HCT116 (cell line): ENCODE results near the gene FHOD3. TPM values are rescaled to one million over a fixed set of nuclear protein-coding genes. Genes with fewer than 3 reads are reported as not detected.

ENCODE experiments used
- ATAC-seq: fragments of 200-7000 bp; cut with Tn5 transposase; 2 replicates; pipeline ENCODE4 v1.9.1; 2020; ENCODE audit warnings: mild to moderate bottlenecking, moderate library complexity
- BruUV-seq: library from RNA; stranded (reverse); fragments of 400-500 nt; replicated peaks from 2 replicates; lab custom pipeline; 2021; lab: Mats Ljungman, UMichigan
- CTCF ChIA-PET: fragments of 300-600 bp; sonication (Branson Sonifier 250); formaldehyde crosslinking; loops from one replicate; lab custom pipeline; 2021; ENCODE audit warnings: antibody characterized with exemption; lab: Charles Lee
- POLR2A ChIA-PET: fragments of 300-600, 350-600 bp; sonication (Branson Sonifier 250); formaldehyde crosslinking; loops from one replicate; lab custom pipeline; 2021; ENCODE audit warnings: antibody characterized with exemption; lab: Charles Lee
- RAD21 ChIA-PET, 2 experiments: fragments of 300-600 bp; sonication (Branson Sonifier 250); formaldehyde crosslinking; loops; one replicate each; lab custom pipeline; 2023; ENCODE audit warnings: low total read pairs in 2 of 2; ENCODE audit not compliant: uncharacterized antibody in 2 of 2, unreplicated experiment in 2 of 2, low non-redundant PET in 1 of 2; lab: Charles Lee
- DNase-seq: peaks from one replicate; pipeline ENCODE4 v3.0.0-alpha.2; 2010; ENCODE audit warnings: low read depth, low spot score
- H2AFZ ChIP-seq: fragments of 200-600 bp; shearing (Covaris generic), sonication (generic); 2 replicates; pipeline ENCODE4 v1.6.1; 2017; ENCODE audit warnings: low read depth, mixed run types, mixed read lengths, antibody characterized with exemption, low read length; ENCODE audit not compliant: poor library complexity, severe bottlenecking
- H3K27ac ChIP-seq: 2 replicates; pipeline ENCODE4 v1.5.1; 2012; ENCODE audit warnings: low read depth, low read length
- H3K27me3 ChIP-seq: fragments of 200-600 bp; sonication (generic); 2 replicates; pipeline ENCODE4 v1.6.1; 2016; ENCODE audit warnings: mixed run types, low read length, mixed read lengths; ENCODE audit not compliant: insufficient read depth
- H3K36me3 ChIP-seq, 2 experiments: fragments of 200-500 bp in 1 of 2; fragments of 200-600 bp in 1 of 2; sonication (Bioruptor generic) in 1 of 2; sonication (generic) in 1 of 2; 2 replicates each; pipeline versions ENCODE4 v1.5.1 to v1.6.1; 2014 to 2016; ENCODE audit warnings: low read length in 2 of 2, inconsistent platforms in 1 of 2, mixed read lengths in 1 of 2, mixed run types in 1 of 2; ENCODE audit not compliant: insufficient read depth in 2 of 2, control insufficient read depth in 1 of 2
- H3K4me1 ChIP-seq, 2 experiments: fragments of 200-600 bp in 1 of 2; sonication (generic) in 1 of 2; 2 replicates each; pipeline versions ENCODE4 v1.5.1 to v1.6.1; 2012 to 2017; ENCODE audit warnings: low read length in 2 of 2, inconsistent platforms in 1 of 2, mild to moderate bottlenecking in 1 of 2, mixed read lengths in 1 of 2, mixed run types in 1 of 2, moderate library complexity in 1 of 2; ENCODE audit not compliant: insufficient read depth in 2 of 2, control insufficient read depth in 1 of 2
- H3K4me2 ChIP-seq: fragments of 200-600 bp; sonication (generic); 2 replicates; pipeline ENCODE4 v1.6.1; 2017; ENCODE audit warnings: mixed run types, low read length, mixed read lengths
- H3K4me3 ChIP-seq, 2 experiments: fragments of 200-600 bp in 1 of 2; sonication (generic) in 1 of 2; replicated peaks in 1 of 2; 2 replicates each; pipeline ENCODE4 v1.5.1; 2011 to 2016; ENCODE audit warnings: low read length in 2 of 2, control low read depth in 1 of 2, low read depth in 1 of 2, mild to moderate bottlenecking in 1 of 2, mixed read lengths in 1 of 2, mixed run types in 1 of 2
- H3K79me2 ChIP-seq: fragments of 200-600 bp; sonication (generic); 2 replicates; pipeline ENCODE4 v1.6.1; 2017; ENCODE audit warnings: mild to moderate bottlenecking, mixed run types, low read length, moderate library complexity, mixed read lengths; ENCODE audit not compliant: insufficient read depth
- H3K9ac ChIP-seq: fragments of 200-600 bp; sonication (generic); 2 replicates; pipeline ENCODE4 v1.6.1; 2016; ENCODE audit warnings: low read length, mixed read lengths
- H3K9me2 ChIP-seq: fragments of 200-600 bp; sonication (generic), shearing (Covaris generic); 2 replicates; pipeline ENCODE4 v1.6.1; 2017; ENCODE audit warnings: mixed run types, mild to moderate bottlenecking, moderate library complexity; ENCODE audit not compliant: insufficient read depth
- H3K9me3 ChIP-seq, 2 experiments: fragments of 200-500 bp in 1 of 2; fragments of 200-600 bp in 1 of 2; sonication (Bioruptor generic) in 1 of 2; sonication (generic) in 1 of 2; 2 replicates each; pipeline ENCODE4 v1.6.1; 2014 to 2017; ENCODE audit warnings: low read length in 2 of 2, mixed read lengths in 2 of 2, inconsistent platforms in 1 of 2, low read depth in 1 of 2, mild to moderate bottlenecking in 1 of 2, mixed run types in 1 of 2, moderate library complexity in 1 of 2; ENCODE audit not compliant: control insufficient read depth in 1 of 2, insufficient read depth in 1 of 2
- H4K20me1 ChIP-seq: fragments of 200-600 bp; sonication (generic), shearing (Covaris generic); 2 replicates; pipeline ENCODE4 v1.6.1; 2017; ENCODE audit warnings: mixed run types, mild to moderate bottlenecking, moderate library complexity; ENCODE audit not compliant: insufficient read depth
- CBX3 ChIP-seq: IDR thresholded peaks from 2 replicates; pipeline ENCODE4 v1.6.1; 2012; ENCODE audit warnings: low read depth
- CEBPB ChIP-seq: IDR thresholded peaks from 2 replicates; pipeline ENCODE4 v1.6.1; 2012; ENCODE audit warnings: low read depth
- EGR1 ChIP-seq: IDR thresholded peaks from 2 replicates; pipeline ENCODE4 v1.6.1; 2012; ENCODE audit warnings: low read depth
- ELF1 ChIP-seq: IDR thresholded peaks from 2 replicates; pipeline ENCODE4 v1.6.1; 2012; ENCODE audit warnings: low read depth, borderline replicate concordance
- EZH2 ChIP-seq: fragments of 200-600 bp; sonication (generic); IDR thresholded peaks from 2 replicates; pipeline ENCODE4 v1.6.1; 2017; ENCODE audit warnings: antibody characterized with exemption, mixed run types
- EZH2phosphoT487 ChIP-seq: fragments of 200-600 bp; IDR thresholded peaks from 2 replicates; pipeline ENCODE4 v1.6.1; 2018; ENCODE audit warnings: antibody characterized with exemption, borderline replicate concordance
- FOSL1 ChIP-seq: IDR thresholded peaks from 2 replicates; pipeline ENCODE4 v1.6.1; 2012; ENCODE audit warnings: low read depth
- POLR2AphosphoS5 ChIP-seq: IDR thresholded peaks from 2 replicates; pipeline ENCODE4 v1.6.1; 2011; ENCODE audit warnings: mild to moderate bottlenecking, low read depth, low read length, moderate library complexity
- SIN3A ChIP-seq: IDR thresholded peaks from 2 replicates; pipeline ENCODE4 v1.6.1; 2012; ENCODE audit warnings: low read depth
- SRF ChIP-seq: IDR thresholded peaks from 2 replicates; pipeline ENCODE4 v1.6.1; 2012; ENCODE audit warnings: low read depth
- TCF7L2 ChIP-seq: IDR thresholded peaks from 2 replicates; pipeline ENCODE4 v1.7.0; 2011; ENCODE audit warnings: borderline replicate concordance, inconsistent platforms; ENCODE audit not compliant: insufficient read depth, insufficient read length; ENCODE audit errors: extremely low read depth
- ZFX ChIP-seq: fragments of 450-650 bp; IDR thresholded peaks from 2 replicates; pipeline ENCODE4 v1.6.1; 2017
- ZNF274 ChIP-seq: fragments of 200-500 bp; sonication (Bioruptor generic); IDR thresholded peaks from 2 replicates; pipeline ENCODE4 v1.6.1; 2014; ENCODE audit warnings: mild to moderate bottlenecking, low read depth, low read length, inconsistent platforms
- intact Hi-C: fragments of 100-400 bp; cut with micrococcal nuclease; formaldehyde crosslinking; loops from 2 replicates; pipeline ENCODE4 v1.10.0; 2022
- total RNA-seq: library from RNA; stranded (reverse); gene quantifications from one replicate; pipeline ENCODE4 v1.2.1, GENCODE V29; 2021; ENCODE audit not compliant: unreplicated experiment
- TF ChIP-seq, protein P1 (sequence below): IDR thresholded peaks from 2 replicates; pipeline ENCODE4 v1.6.1; 2012; ENCODE audit warnings: low read depth
- TF ChIP-seq, protein P2 (sequence below): IDR thresholded peaks from 2 replicates; pipeline ENCODE4 v1.6.1; 2011; ENCODE audit warnings: mild to moderate bottlenecking, low read length, moderate library complexity; ENCODE audit not compliant: insufficient replicate concordance; ENCODE audit errors: extremely low read depth
- TF ChIP-seq, protein P3 (sequence below): IDR thresholded peaks from 2 replicates; pipeline ENCODE4 v1.6.1; 2012
- TF ChIP-seq, protein P4 (sequence below), 3 experiments: fragments of 200-600 bp in 1 of 3; sonication (generic) in 1 of 3; IDR thresholded peaks in 2 of 3; conservative IDR thresholded peaks in 1 of 3; 2 replicates each; pipeline ENCODE4 v1.5.1; 2012 to 2017; ENCODE audit warnings: low read depth in 2 of 3, low read length in 2 of 3, antibody characterized with exemption in 1 of 3, borderline replicate concordance in 1 of 3, control low read depth in 1 of 3, mild to moderate bottlenecking in 1 of 3, mixed read lengths in 1 of 3, mixed run types in 1 of 3, moderate library complexity in 1 of 3; ENCODE audit not compliant: insufficient read depth in 1 of 3

Gene FHOD3
- total RNA-seq, 1 experiment from 2014 or later = 4.0 TPM

DNA sequence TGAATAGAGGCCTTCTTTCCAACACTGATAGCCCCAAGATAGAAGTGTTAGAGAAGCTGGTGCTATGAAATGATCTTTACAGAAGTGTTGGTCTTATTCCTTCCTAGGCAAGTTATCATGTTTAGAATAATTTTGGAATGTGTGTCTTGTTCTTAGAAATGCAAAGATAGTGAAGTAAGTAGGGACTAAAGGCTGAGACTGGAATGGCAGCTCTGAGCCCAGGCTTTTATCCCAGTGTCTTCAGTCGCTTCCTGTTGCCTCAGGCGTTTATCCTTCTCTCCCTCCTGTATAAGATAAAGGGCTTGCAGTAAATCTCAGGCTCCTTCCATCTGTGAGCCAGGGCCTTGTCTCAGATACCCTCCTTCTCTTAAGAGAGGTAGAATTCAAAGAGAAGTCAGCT lies 313.1 kb downstream of the FHOD3 start:
- TF ChIP-seq CBX3 (no peak), EZH2 (no peak), EGR1 (no peak), ELF1 (no peak), ZNF274 (no peak), TCF7L2 (no peak), POLR2AphosphoS5 (no peak), SIN3A (no peak), FOSL1 (no peak), CEBPB (no peak), SRF (no peak), ZFX (no peak), EZH2phosphoT487 (no peak)
- TF ChIP-seq, protein P1, sequence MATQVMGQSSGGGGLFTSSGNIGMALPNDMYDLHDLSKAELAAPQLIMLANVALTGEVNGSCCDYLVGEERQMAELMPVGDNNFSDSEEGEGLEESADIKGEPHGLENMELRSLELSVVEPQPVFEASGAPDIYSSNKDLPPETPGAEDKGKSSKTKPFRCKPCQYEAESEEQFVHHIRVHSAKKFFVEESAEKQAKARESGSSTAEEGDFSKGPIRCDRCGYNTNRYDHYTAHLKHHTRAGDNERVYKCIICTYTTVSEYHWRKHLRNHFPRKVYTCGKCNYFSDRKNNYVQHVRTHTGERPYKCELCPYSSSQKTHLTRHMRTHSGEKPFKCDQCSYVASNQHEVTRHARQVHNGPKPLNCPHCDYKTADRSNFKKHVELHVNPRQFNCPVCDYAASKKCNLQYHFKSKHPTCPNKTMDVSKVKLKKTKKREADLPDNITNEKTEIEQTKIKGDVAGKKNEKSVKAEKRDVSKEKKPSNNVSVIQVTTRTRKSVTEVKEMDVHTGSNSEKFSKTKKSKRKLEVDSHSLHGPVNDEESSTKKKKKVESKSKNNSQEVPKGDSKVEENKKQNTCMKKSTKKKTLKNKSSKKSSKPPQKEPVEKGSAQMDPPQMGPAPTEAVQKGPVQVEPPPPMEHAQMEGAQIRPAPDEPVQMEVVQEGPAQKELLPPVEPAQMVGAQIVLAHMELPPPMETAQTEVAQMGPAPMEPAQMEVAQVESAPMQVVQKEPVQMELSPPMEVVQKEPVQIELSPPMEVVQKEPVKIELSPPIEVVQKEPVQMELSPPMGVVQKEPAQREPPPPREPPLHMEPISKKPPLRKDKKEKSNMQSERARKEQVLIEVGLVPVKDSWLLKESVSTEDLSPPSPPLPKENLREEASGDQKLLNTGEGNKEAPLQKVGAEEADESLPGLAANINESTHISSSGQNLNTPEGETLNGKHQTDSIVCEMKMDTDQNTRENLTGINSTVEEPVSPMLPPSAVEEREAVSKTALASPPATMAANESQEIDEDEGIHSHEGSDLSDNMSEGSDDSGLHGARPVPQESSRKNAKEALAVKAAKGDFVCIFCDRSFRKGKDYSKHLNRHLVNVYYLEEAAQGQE = no peak
- TF ChIP-seq, protein P2, sequence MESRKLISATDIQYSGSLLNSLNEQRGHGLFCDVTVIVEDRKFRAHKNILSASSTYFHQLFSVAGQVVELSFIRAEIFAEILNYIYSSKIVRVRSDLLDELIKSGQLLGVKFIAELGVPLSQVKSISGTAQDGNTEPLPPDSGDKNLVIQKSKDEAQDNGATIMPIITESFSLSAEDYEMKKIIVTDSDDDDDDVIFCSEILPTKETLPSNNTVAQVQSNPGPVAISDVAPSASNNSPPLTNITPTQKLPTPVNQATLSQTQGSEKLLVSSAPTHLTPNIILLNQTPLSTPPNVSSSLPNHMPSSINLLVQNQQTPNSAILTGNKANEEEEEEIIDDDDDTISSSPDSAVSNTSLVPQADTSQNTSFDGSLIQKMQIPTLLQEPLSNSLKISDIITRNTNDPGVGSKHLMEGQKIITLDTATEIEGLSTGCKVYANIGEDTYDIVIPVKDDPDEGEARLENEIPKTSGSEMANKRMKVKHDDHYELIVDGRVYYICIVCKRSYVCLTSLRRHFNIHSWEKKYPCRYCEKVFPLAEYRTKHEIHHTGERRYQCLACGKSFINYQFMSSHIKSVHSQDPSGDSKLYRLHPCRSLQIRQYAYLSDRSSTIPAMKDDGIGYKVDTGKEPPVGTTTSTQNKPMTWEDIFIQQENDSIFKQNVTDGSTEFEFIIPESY = no peak
- TF ChIP-seq, protein P3, sequence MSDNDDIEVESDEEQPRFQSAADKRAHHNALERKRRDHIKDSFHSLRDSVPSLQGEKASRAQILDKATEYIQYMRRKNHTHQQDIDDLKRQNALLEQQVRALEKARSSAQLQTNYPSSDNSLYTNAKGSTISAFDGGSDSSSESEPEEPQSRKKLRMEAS = no peak
- TF ChIP-seq, protein P4, sequence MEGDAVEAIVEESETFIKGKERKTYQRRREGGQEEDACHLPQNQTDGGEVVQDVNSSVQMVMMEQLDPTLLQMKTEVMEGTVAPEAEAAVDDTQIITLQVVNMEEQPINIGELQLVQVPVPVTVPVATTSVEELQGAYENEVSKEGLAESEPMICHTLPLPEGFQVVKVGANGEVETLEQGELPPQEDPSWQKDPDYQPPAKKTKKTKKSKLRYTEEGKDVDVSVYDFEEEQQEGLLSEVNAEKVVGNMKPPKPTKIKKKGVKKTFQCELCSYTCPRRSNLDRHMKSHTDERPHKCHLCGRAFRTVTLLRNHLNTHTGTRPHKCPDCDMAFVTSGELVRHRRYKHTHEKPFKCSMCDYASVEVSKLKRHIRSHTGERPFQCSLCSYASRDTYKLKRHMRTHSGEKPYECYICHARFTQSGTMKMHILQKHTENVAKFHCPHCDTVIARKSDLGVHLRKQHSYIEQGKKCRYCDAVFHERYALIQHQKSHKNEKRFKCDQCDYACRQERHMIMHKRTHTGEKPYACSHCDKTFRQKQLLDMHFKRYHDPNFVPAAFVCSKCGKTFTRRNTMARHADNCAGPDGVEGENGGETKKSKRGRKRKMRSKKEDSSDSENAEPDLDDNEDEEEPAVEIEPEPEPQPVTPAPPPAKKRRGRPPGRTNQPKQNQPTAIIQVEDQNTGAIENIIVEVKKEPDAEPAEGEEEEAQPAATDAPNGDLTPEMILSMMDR (IDR thresholded peaks at IDR 0.05 in 2 of 3, conservative IDR thresholded peaks at IDR 0.05 in 1 of 3; ENCODE audit: borderline replicate concordance in 1 of 3, insufficient read depth in 1 of 3, low read depth in 2 of 3, low read length in 2 of 3) = no peak
- no peaks in the 10 kb centered on the region for H3K36me3 ChIP-seq
- no peaks in the 10 kb centered on the region for H3K9me2 ChIP-seq
- no TSS peak for BruUV-seq
- no peak overlapping the region for H2AFZ ChIP-seq
- H3K27me3 ChIP-seq = no peaks in the 10 kb centered on the region
- DNase-seq (no peak), ATAC-seq (no peak)
- CTCF ChIA-PET = no interaction called here
- no peak overlapping the region for H3K9ac ChIP-seq
- no peaks in the 10 kb centered on the region for H3K4me1 ChIP-seq
- intact Hi-C loops = no loop called here
- no peaks in the 10 kb centered on the region for H4K20me1 ChIP-seq
- no peak overlapping the region for H3K27ac ChIP-seq
- H3K79me2 ChIP-seq = no peaks in the 10 kb centered on the region
- H3K4me3 ChIP-seq = no peak overlapping the region
- H3K4me2 ChIP-seq = no peak overlapping the region
- no peaks in the 10 kb centered on the region for H3K9me3 ChIP-seq
- RAD21 ChIA-PET = no interaction called here
- POLR2A ChIA-PET = no interaction called here
